Fibroblast of skin of back (primary cell): ENCODE data around the gene APP.

Experiments used
- DNase-seq: peaks from one replicate; pipeline ENCODE4 v3.0.0-alpha.2; 2013

APP gene

DNA sequence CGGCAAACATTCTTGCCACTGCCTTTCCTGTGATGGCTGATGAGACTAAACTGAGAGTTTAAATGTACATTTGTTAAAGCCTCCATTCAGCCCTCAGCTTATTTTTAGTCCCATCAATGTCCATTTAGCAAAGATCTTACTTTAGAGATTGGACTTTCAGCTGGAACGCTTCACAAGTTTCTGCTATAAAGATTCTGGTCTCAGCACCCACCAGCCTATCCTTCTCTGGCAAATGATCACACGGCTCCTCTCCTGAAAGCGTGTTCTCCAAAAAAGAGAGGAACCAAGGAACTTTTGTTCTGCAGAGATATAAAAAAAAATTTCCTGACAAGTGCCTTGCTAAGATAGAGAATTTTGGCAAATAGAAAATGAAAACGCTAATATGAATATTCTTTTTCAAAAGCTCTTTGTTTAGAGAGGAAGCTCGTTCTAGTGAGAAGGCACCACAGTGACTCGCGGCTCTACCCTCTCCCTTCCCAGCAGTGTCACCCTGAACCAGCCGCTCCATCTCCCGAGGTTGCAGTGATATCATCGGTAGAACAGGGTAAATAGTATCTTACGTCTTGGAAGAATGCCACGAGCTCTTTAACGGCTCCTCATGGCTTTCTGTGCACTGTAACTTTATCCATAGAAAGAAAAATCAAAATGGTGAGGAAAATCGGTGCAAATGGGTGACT is 200.2 kb downstream of the APP start:
- no peak for DNase-seq

DNA sequence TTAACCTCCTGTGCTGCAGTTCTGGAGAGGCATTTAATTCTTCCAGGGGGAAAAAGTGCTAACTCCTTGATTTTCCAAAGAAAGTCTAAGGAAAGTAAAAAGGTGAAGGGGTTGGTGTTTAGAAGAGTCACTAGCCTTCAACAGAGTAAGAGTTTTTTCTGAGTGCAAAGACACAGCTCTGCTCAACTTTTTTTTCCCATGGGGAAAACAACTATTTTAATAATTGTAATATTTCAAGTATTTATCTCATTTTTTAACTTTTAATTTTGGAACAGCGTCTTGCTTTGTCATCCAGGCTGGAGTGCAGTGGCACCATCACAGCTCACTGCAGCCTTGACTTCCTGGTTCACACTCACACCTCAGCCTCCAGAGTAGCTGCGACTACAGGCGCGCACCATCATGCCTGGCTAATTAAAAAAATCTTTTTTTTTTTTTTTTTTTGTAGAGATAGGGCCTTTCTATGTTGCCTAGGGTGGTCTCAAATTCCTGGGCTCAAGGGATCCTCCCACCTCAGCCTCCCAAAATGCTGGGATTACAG is 202.6 kb downstream of the APP start:
- no peak for DNase-seq

DNA sequence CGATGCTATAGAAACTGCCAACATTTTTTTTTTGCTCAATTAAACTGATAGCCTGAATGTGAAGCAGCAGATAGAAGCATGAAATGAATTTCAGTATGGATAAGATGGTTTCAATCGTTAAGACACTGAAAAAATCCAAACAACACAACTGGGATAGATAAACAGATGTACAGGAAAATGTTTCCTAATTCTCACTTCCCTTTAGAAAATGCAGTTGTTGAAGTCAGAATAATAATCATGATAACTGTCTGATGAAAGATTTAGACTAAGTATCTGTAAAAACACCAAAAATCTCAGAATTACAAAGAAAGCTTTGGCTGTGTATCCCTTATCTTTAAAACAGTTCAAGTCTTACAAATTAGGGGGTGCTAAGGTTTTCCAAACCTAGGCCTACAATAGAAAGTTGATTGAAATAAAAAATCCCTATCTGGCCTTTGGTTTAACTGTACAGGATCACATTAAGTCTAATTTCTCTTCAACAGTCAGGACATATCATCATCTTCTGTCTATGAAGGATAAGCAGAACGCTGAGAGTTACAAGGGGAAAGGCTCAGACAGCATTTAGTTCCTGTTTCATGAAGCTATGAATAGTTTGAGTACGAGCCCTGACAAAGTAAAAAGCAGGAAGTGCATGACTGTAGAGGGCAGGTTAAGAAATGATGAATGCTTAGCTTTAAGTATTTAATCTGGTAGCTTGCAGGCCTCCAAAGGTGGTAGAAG is 203.2 kb downstream of the APP start:
- no peak for DNase-seq

DNA sequence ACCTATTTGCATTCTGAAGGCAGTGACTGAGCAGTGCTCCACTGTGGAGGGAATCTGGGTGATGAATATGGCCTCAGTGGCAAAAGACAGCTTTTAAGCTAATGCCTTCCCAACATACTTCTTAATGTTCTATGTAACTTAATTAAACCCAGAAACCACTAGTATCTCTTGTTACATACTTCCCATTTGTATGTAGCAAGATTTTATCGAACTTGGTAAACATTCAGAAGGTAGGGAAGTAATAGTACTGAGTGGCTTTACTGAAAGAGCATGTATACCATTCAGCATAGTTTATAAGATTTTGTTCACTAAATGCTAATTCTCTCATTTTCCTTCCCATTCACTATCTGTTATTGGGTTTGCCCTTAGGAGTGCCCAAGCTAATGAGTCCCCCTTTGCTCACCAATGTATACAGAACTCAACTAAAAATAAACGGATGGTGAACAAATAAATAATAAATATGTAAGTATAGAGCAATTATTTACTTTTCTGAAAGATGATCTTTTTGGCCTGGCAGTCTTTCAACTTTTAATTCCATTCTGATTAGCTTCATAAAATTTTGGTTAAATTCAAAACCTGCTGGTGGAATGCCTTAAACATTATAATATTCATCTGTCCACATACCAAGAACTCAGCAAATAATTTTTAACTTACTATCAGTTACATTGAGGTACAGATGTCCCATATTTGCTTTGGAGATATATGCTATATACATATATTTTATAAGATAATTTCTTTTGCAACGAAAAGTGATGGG is 204.4 kb downstream of the APP start:
- no peak for DNase-seq

DNA sequence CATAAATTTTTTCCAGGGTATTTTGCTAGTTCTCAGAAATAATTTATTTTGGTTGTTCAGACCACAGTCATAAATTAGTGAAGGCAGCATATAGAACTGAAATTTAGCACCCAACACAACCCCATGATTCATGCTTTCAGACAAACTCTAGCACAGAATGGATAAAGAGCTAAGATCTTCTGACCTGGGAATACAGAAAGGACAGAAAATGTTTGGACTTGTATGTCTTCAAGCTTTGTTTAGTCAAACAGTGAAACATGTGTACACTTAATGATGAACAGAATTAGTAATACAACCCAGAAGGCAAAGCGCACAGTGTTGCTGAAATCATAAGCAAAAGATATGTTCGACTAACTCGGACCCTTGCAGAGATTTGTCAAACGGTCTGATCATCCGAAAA is 205.6 kb downstream of the APP start:
- no peak for DNase-seq

DNA sequence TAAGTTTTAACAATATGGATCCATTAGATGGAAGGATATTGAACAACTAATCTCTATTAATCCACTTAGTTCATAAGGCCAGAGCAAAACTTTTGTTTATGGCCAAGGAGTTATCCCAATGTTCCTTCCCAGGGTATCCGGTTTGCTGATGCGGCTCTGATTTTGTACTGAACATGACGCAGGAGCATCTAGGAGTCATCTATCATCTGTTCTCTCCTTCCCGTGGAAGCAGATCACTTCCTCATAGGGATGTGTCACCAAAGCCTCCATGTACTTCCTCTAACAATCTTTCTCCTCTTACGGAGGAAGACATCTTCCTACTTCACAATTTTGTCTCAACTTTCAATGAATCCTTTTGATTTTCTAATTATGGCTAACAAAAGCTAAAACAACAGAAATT is 206.6 kb downstream of the APP start:
- DNase-seq: no peak

DNA sequence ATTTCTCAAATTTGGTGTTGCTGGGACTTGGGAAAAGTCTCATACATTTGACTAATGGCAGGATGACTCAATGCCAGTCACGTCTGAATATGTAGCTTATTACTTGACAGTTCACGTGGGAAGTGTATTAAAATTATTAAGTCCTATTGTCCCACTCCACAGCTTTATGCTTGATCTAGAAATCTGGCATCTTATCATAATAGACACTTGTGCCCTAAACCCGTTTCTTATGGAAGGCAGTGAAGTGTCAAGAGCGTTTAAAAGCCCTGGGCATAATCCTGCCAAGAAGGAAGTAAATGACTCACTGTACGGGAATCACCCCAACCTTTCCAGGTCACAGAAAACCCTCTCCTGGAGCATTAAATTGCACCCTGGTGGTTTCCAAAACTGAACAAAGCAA is 207.4 kb downstream of the APP start:
- DNase-seq: peak; percentile 12

DNA sequence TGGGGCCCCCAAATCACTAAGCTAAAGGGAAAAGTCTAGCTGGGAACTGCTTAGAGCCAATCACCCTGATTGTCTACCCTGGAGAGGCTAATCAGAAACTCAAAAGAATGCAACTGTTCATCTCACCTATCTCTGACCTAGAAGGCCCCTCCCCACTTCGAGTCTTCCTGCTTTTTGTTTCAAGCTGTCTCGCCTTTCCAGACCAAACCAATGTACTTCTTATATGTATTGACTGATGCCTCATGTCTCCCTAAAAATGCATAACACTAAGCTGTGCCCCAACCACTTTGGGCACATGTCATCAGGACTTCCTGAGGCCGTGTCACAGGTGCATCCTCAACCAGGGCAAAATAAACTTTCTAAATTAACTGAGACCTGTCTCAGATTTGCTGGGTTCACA is 209.5 kb downstream of the APP start:
- no peak for DNase-seq

DNA sequence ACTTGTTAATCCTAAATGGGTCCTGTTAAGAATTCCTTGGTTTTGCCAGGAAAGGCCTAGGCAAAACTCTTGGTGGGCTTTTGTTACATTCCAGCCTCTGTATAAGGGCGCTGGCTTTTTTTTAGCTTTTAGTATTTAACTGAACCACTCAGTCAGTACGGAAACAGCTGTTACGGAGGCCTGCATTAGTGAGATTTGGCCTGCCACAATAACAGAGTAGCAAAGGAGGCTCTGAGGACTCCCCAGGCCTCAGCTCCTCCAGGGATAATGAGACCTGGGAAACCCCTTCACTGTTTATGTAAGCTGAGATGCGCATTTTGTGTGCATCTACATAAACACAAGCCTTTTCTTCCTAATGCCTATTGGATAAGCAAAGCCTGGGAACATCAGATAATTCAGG is 210.2 kb downstream of the APP start:
- no peak for DNase-seq

DNA sequence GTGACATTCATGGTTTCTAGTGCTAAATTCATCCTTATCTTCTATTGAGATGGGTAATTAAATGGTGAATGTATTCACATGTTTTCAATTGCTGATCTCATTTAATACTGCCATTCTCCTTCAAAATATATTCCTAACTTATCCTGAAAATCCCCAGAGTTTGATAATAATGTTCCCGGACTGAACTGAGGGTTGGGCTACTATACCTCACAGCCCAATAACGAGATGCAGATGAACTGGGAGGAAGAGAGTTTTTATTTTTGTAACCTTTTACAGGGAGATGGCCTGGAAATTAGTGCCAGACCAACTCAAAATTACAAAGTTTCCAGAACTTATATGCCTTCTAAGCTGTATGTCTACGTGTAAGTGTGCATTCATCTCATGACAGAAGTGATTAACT is 210.8 kb downstream of the APP start:
- DNase-seq: no peak

DNA sequence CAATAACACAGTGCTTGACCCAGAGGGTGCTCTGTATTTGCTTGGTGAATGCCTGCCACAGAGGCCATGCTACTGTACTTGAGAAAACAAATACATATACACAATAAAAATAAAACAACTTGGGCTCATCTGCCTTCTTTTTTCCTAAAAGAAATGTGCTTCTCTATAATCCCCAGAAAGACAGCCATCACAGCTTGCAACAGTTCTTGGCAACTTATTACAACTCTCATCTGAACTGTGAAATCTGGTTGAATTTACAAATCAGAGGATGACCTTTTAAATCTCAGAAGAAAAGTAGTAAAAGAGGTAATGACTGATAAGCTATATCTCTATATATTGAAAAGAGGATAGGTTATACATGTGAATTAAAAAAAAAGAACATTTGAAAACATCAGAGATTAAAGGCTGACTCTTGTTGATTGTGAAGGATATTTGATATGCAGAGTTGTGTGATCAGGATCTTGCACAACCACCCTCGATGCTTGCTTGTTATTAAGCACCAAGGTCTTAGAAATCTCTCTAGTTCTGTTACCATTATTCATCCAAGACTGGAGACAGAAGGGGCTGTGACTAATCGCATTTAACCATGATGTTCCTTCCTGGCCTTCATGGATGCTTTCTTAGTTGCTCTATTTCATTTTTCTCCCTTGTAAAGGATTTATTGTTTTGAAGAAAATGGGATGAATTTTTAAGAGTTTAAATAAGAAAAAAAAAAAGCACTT is 213.4 kb downstream of the APP start:
- peak; percentile 11 for DNase-seq

DNA sequence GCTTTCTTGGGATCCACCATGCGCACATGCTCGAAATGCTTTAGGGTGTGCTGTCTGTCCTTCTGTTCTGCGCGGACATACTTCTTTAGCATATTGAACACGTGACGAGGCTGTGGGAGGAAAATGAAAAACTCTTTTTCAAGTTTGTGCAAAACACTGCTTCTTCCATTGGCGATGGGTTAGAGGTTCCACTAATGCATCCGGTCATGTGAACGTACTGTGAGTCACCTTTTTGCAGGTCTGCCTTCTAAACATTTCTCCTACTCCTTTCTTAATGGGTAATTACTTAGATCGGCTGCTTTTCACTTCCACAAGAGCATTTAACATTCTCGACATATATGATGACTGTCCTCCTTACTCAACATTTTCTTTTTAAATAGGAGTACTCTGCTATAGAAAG is 214.9 kb downstream of the APP start:
- no peak for DNase-seq

DNA sequence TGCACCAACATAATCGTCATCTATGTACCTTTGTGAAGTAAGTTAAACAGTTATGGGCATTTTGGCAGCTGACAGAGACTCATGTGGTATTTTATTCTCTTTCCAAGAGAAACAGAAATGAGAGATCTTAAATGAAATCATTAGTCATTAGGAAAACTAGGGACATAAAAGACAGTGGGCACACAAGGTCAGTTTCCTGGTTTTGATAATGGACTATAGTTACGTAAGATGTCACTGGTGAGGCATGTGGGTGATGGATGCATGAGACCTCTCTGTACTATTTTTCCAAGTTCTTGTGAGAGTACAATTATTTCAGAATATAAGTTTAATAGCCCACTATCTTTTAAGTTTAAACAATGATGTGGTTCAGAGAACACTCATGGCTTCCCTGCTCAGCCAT is 216.9 kb downstream of the APP start:
- DNase-seq: no peak

DNA sequence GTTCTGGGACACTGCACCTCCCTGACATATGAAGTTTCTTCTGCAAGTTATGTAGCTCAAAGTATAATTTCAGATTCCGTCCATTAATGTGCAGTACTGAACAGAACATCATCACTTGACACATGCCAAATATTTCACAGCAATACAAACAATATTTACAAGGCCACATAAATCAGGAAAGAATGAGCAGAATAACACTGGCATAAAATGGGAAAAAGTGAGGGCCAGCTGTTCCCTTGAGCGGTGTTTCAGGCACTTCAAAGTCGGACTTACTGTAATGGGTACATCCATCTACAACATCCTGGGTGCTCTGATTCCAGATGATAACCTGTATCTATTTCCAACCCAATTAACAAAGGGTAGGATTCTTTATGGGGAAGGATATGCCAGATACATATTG is 217.4 kb downstream of the APP start:
- DNase-seq: no peak

DNA sequence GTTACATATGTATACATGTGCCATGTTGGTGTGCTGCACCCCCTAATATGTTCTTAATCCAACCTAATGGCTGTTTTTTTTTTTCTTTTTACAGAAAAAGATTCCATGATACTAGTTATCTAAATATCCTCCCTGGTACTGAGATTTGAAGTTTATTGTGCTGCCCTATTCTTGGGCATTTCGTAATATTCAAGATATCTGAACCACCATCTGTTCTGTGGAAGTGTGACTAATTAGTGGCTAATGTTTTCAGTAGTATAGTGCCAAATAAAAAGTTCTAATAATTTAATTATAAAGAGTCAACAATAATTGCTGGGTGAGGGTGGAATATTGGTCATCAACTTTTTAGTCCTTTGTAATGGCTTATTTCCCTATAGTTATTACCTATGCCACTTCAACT is 218.3 kb downstream of the APP start:
- no peak for DNase-seq

DNA sequence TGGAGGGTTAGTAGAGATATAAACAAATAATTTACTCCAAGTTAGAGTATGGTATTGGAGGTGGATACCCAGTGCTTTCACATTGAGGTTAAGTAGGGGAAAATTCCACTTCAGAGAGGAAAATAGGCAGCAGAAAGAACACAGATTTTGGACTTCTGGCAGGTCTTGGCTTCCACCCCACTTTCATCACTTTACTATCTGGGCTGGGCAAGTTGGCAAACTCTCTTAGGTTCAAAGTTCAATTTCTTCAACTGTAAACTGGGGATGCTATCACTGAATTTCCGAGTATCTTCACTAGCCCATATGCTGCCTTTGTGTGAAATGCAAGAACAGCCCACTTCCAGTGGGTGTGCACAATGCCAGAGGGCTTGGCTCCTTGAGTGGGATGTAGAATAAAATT is 220.9 kb downstream of the APP start:
- DNase-seq: no peak

DNA sequence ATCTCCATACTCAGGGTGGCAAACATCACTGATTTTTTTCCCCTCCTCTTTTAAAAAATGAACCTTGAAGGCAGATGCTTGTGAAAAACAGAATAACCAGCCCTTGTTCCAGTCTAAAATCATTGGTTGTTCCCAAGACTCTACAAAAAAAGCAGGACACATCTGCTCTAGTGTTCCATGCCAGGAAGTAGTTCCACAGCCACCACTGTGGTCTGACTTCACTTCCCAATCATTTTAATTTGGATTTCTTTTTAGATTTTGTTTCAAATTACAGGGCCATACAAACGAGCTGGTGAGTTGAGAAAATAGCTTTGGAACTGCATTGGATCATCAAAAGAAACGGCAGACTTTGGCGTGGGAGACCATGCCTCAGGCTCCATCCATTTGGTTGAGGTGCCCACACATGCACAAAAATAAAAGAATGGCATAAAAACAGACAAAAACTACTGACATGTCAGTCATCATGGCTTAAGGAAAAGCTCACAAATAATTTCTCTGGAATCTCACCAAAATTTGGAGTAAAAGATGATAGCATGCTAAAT is 225.8 kb downstream of the APP start:
- DNase-seq: no peak

DNA sequence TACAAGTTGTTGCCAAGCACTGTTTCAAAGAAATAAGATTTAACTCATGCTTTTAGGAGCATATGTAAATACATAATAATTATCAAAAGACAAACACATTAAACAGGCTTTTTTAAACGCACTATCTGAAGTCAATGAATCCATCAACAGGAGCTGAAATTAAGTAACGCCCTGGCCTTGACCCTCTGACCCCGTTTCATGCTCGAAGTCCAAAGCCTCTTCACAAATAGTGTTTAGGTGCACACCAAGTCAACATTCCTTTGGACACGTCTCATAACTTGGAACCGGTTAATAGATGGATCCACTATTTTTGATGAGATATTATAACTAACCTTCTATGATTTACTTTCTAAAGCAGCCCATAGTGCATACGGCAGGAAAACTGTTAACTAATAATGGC is 226.5 kb downstream of the APP start:
- no peak for DNase-seq

DNA sequence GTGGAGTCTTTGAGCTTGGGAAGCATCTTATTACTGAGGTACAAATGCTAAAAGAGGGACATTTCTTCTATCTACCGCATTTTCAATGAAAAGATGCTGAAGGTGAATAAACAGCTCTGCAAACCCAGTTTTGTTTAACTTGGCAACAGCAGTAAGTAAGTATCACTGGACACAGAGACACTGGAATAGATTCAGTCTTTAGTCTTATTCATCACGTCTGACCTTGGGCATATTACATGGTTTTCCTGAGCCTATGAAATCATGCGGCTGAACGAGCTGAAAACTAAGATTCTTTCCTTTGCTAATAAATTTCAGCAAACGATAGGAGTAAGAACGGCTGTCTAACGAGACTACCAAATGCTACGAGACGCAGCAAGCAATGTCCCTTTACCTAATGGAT is 228.4 kb downstream of the APP start:
- no peak for DNase-seq

DNA sequence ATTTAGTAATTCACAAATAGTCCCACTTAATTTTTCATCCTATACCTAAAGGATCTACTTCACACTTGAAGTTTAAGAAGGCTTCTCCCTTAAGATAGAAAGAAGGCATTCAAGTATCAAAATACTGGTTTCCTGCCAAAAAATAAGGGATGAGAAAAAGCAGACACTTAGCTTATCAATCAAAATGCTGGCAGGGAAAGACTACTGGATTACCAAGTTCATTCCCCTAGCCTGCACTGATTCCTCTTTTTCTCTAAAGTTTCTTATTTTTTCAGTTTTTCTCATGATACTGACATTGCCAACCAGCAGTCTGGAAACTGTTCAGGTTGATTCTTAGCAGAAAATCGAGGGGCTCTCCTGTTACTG is 231.2 kb downstream of the APP start:
- no peak for DNase-seq

DNA sequence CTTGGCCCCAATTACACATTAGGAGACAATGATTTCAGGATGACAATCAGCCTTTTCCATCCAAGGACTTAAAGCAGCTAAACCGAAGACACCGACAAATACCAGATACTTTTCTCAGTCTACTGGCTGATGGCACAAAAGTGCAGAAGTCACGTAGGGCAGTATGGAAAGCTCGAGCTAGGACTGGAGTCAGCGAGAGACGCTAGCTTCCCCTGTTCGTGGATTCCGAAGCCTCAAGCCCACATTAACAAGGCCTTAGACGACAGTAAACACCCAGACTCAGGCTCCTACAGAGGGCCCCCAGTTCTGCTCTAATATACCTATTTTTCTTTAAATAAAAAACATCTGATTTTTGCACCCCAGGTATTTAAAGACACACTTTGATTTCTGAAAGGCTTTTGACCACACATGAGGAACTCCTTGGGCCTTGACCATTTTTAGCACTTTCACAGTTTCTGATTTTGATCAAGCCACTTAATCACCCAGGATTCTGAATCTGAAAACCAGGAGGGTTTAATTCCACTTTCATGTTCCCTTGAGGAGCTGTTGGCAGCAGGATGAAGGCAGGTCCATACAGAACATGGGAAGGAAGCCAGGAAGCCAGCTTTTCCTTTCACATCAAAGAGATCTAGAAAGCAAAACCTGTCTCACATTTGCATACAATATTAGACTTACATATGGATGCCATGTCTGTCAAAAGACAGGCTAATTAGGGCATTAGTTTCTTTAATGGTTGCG is 231.7 kb downstream of the APP start:
- DNase-seq: no peak

DNA sequence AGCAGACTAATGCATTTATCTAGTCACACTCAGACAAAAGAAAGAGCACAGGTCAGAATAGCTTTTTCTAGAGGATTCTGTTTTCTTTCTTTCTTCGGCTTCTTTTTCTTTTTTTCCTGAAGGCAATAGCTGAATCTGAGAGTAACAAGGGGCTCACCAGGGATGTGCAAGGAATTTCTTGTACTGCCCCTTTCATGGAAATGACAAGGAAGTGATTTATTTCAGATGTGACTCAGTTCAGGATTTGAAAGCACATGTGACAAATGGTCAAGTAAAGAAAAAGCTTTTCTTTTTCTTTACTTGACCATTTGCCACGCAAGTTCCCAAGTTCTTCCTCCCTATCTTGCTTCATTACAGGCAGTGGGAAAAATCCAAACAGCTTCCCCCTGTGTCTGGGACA is 233.8 kb downstream of the APP start:
- DNase-seq: peak; percentile 6
